Lung (tissue), 12 donors: Measurements from ENCODE around the gene U2SURP. TPM values are rescaled to one million over a fixed set of nuclear protein-coding genes. Genes with fewer than 3 reads are reported as not detected.

Experiments
- ATAC-seq: fragments of 200-7000 bp; cut with Tn5 transposase; one replicate; pipeline ENCODE4 v1.9.1; 2020; ENCODE audit warnings: moderate number of reproducible peaks; ENCODE audit not compliant: insufficient read depth, low FRiP score
- DNase-seq, 3 donors: peaks; one replicate each; pipeline ENCODE4 v3.0.0-alpha.2; 2013 to 2017
- H3K27ac ChIP-seq, 2 donors: one replicate each; pipeline ENCODE4 v1.5.1; 2013; ENCODE audit warnings: mild to moderate bottlenecking in 2 of 2, moderate library complexity in 2 of 2, control low read depth in 1 of 2, inconsistent platforms in 1 of 2, low read depth in 1 of 2, low read length in 1 of 2
- H3K27me3 ChIP-seq, 3 donors: one replicate each; pipeline ENCODE4 v1.5.1; 2013; ENCODE audit warnings: low read length in 2 of 3; ENCODE audit not compliant: control insufficient read depth in 3 of 3, insufficient read depth in 3 of 3
- H3K36me3 ChIP-seq, 4 donors: one replicate each; pipeline ENCODE4 v1.5.1; 2013; ENCODE audit warnings: low read length in 4 of 4, mild to moderate bottlenecking in 1 of 4, moderate library complexity in 1 of 4; ENCODE audit not compliant: control insufficient read depth in 4 of 4, insufficient read depth in 4 of 4
- H3K4me1 ChIP-seq, 5 donors: one replicate each; pipeline ENCODE4 v1.5.1; 2013; ENCODE audit warnings: low read length in 5 of 5, mild to moderate bottlenecking in 2 of 5, moderate library complexity in 1 of 5; ENCODE audit not compliant: control insufficient read depth in 5 of 5, insufficient read depth in 5 of 5
- H3K4me3 ChIP-seq: one replicate; pipeline ENCODE4 v1.5.1; 2013; ENCODE audit warnings: mild to moderate bottlenecking, control low read depth, moderate library complexity
- H3K9ac ChIP-seq, 2 donors: one replicate each; pipeline ENCODE4 v1.5.1; 2013; ENCODE audit warnings: low read length in 2 of 2, control low read depth in 1 of 2; ENCODE audit not compliant: insufficient read depth in 1 of 2
- H3K9me3 ChIP-seq, 4 donors: one replicate each; pipeline ENCODE4 v1.5.1; 2013; ENCODE audit warnings: low read length in 3 of 4, mild to moderate bottlenecking in 1 of 4, moderate library complexity in 1 of 4; ENCODE audit not compliant: control insufficient read depth in 4 of 4, insufficient read depth in 3 of 4
- CTCF ChIP-seq: IDR thresholded peaks from 2 replicates; pipeline ENCODE4 v1.5.1; 2012; ENCODE audit warnings: mild to moderate bottlenecking; ENCODE audit errors: control extremely low read depth, extremely low read depth
- WGBS, 2 donors: extraction: QIAGEN DNeasy Blood & Tissue Kit; methylation state at CpG; one replicate each; pipeline ENCODE4 v1.1.7; 2013; 5-methylcytosine and 5-hydroxymethylcytosine counted together
- polyA plus RNA-seq, 2 donors: library from polyadenylated mRNA; stranded (reverse); fragments of 200-250 nt; gene quantifications; one replicate each; pipeline ENCODE4 v1.2.1, GENCODE V29; 2013
- total RNA-seq, 2 donors: library from RNA; depleted of rRNA in 1 of 2; stranded (reverse); fragments of >200 nt in 1 of 2; gene quantifications; one replicate each; pipeline ENCODE4 v1.2.1, GENCODE V29; 2014 to 2021
- donor health status: control.
- donor health status: control.
- donor health status: Bipolar disorder and iron deficiency.
- donor health status: healthy.
- donor health status: DM: yes; HTN: yes; CAD: no.

U2SURP gene
- total and polyA plus RNA-seq, 4 donors = 25.7 to 167 (median 46.2) TPM

DNA sequence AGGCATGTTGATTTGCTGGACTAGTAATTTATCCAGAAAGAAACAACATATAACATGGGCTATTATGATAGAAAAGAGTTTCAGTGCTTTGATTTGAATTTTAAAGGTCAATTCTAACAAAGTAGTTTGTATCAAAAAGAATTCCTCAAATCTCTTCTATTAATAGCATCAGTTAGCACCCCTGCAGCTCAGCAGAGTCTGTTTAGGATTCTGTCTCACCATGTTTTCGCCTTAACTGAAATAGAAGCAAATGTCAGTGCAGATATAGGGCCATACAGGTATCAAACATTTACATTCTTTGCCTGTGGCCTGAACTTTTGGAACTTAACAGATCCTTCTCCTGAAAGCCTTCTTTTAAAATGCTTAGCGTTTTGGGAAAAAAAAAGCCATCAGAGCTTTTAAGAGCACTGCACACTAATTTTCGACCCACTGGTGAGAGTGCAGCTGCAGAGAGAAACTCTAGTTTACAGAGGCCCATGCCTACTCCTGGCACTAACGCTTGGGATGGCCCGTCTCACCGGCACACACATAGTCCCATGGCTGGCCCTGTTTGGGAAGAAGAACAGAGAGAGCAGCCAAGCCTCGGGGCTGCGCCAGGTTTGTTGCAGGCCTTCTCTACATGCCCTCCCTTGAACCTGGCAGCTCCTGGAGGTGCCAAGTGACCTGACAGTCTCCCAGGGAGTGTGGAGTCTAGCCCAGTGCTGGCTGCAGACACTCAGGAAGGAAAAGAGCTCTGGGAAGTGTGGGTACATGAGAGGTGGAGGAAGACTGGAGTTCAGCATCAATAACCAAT lies 28.0 kb upstream of the U2SURP start:
- H3K4me1 ChIP-seq = no peaks in the 10 kb centered on the region
- peak overlapping the region in 1 of 2 donors; percentile 12 for H3K27ac ChIP-seq
- no peak for ATAC-seq
- H3K27me3 ChIP-seq = no peaks in the 10 kb centered on the region
- DNase-seq = no peak
- H3K9me3 ChIP-seq = peaks cover 0 to 3% (median 0%) of the 10 kb centered on the region in 4 donors
- TF ChIP-seq CTCF = no peak
- H3K9ac ChIP-seq = no peak overlapping the region
- WGBS, 2 donors = 85 to 90% methylated on average over 8 of the region's 8 CpGs
- H3K4me3 ChIP-seq = no peak overlapping the region
- no peaks in the 10 kb centered on the region for H3K36me3 ChIP-seq

DNA sequence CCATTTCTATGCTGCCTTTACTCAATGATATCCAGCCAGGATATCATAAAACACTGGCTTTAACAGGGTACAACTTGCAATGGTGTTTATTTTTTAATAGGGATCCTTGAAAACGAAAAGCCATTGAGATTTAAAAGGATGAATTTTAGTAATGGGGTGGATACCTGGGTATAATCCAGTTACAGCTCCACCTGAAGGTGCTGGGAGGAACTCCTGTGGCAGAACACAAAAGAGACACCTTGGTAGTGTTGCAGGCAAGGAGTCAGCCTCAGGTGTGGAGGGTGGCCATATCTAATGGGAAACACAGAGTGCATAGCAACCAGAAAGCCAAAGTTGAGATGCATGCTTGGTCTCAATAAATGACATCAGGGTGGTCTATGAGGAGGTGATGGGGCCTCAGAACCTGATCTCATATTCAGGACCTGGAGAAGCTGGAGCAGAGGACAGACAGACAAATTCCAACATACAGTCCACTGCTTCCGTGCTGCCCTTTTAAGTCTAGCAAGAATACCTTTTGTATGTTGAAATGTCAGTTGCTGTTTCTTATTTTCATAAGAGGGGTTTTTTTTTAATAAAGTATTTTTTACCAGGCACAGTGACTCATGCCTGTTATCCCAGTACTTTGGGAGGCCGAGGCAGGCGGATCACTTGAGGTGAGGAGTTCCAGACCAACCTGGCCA lies 25.9 kb upstream of the U2SURP start:
- no peak for TF ChIP-seq CTCF
- DNase-seq = no peak
- peaks cover 0 to 3% (median 0%) of the 10 kb centered on the region in 4 donors for H3K9me3 ChIP-seq
- WGBS, 2 donors = 92 to 95% methylated on average over 4 of the region's 4 CpGs
- H3K36me3 ChIP-seq = no peaks in the 10 kb centered on the region
- H3K9ac ChIP-seq = no peak overlapping the region
- H3K4me3 ChIP-seq = no peak overlapping the region
- peak overlapping the region in 1 of 2 donors; percentile 4 for H3K27ac ChIP-seq
- H3K4me1 ChIP-seq = no peaks in the 10 kb centered on the region
- no peak for ATAC-seq
- H3K27me3 ChIP-seq = peaks cover 0 to 3% (median 0%) of the 10 kb centered on the region in 3 donors

DNA sequence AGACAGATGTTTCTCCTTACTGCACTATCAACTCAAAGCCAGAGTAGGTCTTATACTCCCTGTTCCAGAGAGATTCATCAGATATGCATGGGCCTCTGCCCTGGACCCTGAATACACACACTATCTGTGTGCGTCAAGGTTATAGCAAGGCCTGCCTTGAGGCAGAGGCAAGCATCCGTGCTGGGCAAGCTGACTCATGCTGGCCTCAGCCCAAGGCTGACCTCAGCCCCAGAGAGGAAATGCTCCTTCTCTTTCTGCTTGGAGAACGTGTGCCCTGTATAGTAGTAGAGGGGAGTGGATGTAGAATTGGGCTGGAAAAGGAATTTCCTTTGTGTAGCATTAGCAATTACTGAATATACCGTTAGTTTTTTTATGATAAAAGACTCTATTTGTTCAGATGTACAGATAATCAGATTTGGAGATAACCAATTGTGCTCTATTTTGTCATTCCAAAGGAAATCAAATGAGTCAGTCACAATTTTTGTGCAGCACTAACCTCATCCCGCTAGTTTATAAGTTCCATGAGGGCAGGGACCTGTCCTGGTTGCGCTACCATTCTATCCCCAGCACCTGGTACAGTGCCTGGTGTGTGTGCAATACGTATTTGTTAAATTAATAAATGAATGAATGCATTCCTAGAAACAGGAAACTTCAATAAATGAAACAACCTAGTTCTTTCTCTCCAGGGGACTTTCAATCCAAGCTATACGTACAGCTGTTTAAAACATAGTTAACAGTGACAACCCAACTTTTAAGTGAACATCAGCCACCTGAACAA lies 24.6 kb upstream of the U2SURP start:
- Histone ChIP-seq H3K4me1 (peaks cover 0 to 2% (median 0%) of the 10 kb centered on the region in 5 donors), H3K9me3 (peaks cover 0 to 3% (median 0%) of the 10 kb centered on the region in 4 donors), H3K4me3 (no peak overlapping the region), H3K9ac (no peak overlapping the region), H3K27me3 (peaks cover 0 to 3% (median 2%) of the 10 kb centered on the region in 3 donors), H3K36me3 (no peaks in the 10 kb centered on the region), H3K27ac (peak overlapping the region in 1 of 2 donors; percentile 55)
- peak; percentile 80 for ATAC-seq
- no peak for TF ChIP-seq CTCF
- peak in 1 of 3 donors; percentile 44 for DNase-seq
- 54 to 57% methylated on average over 8 of the region's 8 CpGs for whole genome bisulfite sequencing, 2 donors
